ENCODE measurements around the gene HOXA9. TPM values are rescaled to one million over a fixed set of nuclear protein-coding genes. Genes with fewer than 3 reads are reported as not detected.

The HOXA9 gene
- total RNA-seq, 3 donors from 2014 or later, result 7.5 to 18.4 (median 9.0) TPM

DNA sequence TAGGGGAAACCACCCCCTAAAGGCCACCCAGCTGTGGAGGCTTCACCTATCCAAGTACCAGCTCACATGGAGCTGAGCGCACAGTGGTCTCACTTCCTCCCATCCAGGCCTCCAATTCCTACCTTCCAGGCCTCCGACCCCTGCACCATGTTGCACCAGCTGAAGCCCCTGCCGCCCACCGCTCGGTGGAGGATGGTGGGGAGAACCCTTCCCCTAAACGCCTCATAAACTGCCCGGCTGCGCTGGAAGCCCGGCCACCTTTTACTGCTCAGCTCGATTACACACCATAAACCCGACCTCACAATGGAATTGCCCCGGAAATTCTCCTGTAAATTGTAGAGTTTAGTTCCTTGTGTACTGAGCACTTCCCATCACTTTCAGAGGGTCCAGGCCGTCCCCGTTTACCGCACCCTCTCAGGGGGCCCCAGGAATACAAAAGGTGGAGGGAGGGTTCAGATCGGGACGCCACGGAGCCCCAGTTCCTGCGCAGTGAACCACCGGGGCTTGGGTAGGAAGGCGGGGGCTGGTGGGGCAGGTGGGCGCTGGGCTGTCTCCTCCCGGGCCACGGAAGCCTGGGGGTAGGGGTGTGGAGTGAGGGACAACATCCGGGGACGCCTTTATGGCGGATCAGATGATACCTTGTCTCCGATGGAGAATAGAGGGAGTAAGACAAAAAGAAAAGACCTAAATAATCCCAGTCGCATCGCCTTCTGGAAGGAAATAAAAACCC lies 7.5 kb downstream of the HOXA9 start:
- Histone ChIP-seq H3K4me3 (peak overlapping the region in 2 of 3 donors; percentile 65 to 93), H3K27me3 (peaks cover 5 to 37% of the 10 kb centered on the region in 2 donors), H3K27ac (peak overlapping the region; percentile 91 to 96), H3K4me1 (peaks cover 4 to 5% of the 10 kb centered on the region in 2 donors), H3K9me3 (no peaks in the 10 kb centered on the region), H3K36me3 (no peaks in the 10 kb centered on the region)
- DNase-seq (ENCODE audit: low spot score in 2 of 2), result peak in 1 of 2 donors; percentile 41
- TF ChIP-seq, protein P1, sequence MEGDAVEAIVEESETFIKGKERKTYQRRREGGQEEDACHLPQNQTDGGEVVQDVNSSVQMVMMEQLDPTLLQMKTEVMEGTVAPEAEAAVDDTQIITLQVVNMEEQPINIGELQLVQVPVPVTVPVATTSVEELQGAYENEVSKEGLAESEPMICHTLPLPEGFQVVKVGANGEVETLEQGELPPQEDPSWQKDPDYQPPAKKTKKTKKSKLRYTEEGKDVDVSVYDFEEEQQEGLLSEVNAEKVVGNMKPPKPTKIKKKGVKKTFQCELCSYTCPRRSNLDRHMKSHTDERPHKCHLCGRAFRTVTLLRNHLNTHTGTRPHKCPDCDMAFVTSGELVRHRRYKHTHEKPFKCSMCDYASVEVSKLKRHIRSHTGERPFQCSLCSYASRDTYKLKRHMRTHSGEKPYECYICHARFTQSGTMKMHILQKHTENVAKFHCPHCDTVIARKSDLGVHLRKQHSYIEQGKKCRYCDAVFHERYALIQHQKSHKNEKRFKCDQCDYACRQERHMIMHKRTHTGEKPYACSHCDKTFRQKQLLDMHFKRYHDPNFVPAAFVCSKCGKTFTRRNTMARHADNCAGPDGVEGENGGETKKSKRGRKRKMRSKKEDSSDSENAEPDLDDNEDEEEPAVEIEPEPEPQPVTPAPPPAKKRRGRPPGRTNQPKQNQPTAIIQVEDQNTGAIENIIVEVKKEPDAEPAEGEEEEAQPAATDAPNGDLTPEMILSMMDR (IDR thresholded peaks at IDR 0.05), result no peak
- TF ChIP-seq POLR2AphosphoS5 (IDR thresholded peaks at IDR 0.05) (no peak), POLR2A (IDR thresholded peaks at IDR 0.05) (no peak)
- intact Hi-C loops (cut with DNase I; ENCODE audit: low total_unique reads), result loop anchor here (10.0 kb wide), 1 partner anchor 953 kb away; the partner anchor contains the start of genes CBX3 and HNRNPA2B1

GRCh38 chr7:27156916-27157701 lies 8.2 kb downstream of the HOXA9 start:
- H3K4me3 ChIP-seq, result peak overlapping the region; percentile 65 to 93 (median 67)
- intact Hi-C loops (cut with DNase I; ENCODE audit: low total_unique reads), result loop anchor here (10.0 kb wide), 1 partner anchor 952 kb away; the partner anchor contains the start of genes CBX3 and HNRNPA2B1
- DNase-seq (ENCODE audit: low spot score in 2 of 2), result peak in 1 of 2 donors; percentile 50
- peaks cover 5 to 9% of the 10 kb centered on the region in 2 donors for H3K4me1 ChIP-seq
- TF ChIP-seq, protein P1 (IDR thresholded peaks at IDR 0.05), result no peak
- no peak for TF ChIP-seq POLR2A (IDR thresholded peaks at IDR 0.05)
- TF ChIP-seq POLR2AphosphoS5 (IDR thresholded peaks at IDR 0.05), result no peak
- no peaks in the 10 kb centered on the region for H3K36me3 ChIP-seq
- H3K27me3 ChIP-seq, result peaks cover 7 to 44% of the 10 kb centered on the region in 2 donors
- H3K27ac ChIP-seq, result peak overlapping the region; percentile 91 to 96
- H3K9me3 ChIP-seq, result no peaks in the 10 kb centered on the region

- intact Hi-C loops (cut with DNase I; ENCODE audit: low total_unique reads), result loop anchor here (10.0 kb wide), 1 partner anchor 952 kb away; the partner anchor contains the start of genes CBX3 and HNRNPA2B1
- Histone ChIP-seq H3K27me3 (peaks cover 7 to 45% of the 10 kb centered on the region in 2 donors), H3K4me1 (peaks cover 5 to 9% of the 10 kb centered on the region in 2 donors), H3K4me3 (peak within 1 kb of the TSS; percentile 65 to 93 (median 67)), H3K36me3 (no peaks in the 10 kb centered on the region), H3K27ac (peak within 1 kb of the TSS; percentile 91 to 96), H3K9me3 (no peaks in the 10 kb centered on the region)
- TF ChIP-seq POLR2A (IDR thresholded peaks at IDR 0.05) (no peak), POLR2AphosphoS5 (IDR thresholded peaks at IDR 0.05) (peak in 1 of 3 donors; percentile 12)
- DNase-seq (ENCODE audit: low spot score in 2 of 2), result peak; percentile 74 to 80
Observed at GRCh38 chr7:27156508-27156898, 8.8 kb downstream of the HOXA9 start, which contains the start of gene HOXA7. HOXA7 (minus strand) TSS chr7:27156675; CDS start chr7:27156545, 130 bp downstream.

DNA sequence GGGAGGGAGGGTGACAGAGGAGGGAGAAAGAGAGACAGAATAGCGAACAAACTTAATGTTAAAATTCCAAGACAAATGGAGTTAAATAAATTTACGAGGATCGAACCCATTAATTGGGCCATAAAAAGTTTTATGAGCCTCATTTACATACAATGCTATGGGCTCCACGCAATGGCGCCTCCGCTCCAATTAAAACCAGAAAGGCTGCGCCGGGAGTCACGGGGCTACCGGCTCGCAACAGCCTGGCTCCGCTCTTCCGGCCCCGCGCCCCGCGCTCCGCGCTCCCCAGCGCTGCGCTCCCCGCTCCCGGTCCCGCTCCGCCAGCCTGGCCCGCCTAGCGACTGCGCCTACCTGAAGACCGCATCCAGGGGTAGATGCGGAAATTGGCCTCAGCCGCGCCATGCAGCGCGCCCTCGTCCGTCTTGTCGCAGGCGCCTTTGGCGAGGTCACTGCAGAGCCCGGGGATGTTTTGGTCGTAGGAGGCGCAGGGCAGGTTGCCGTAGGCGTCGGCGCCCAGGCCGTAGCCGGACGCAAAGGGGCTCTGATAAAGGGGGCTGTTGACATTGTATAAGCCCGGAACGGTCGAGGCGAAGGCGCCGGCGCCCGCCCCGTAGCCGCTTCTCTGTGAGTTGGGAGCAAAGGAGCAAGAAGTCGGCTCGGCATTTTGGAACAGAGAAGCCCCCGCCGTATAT lies 9.4 kb downstream of the HOXA9 start:
- peak; percentile 19 to 49 for DNase-seq (ENCODE audit: low spot score in 2 of 2)
- intact Hi-C loops (cut with DNase I; ENCODE audit: low total_unique reads), result loop anchor here (10.0 kb wide), 1 partner anchor 951 kb away; the partner anchor contains the start of genes CBX3 and HNRNPA2B1
- Histone ChIP-seq H3K27me3 (peaks cover 7 to 45% of the 10 kb centered on the region in 2 donors), H3K9me3 (no peaks in the 10 kb centered on the region), H3K36me3 (no peaks in the 10 kb centered on the region), H3K4me1 (peaks cover 5 to 9% of the 10 kb centered on the region in 2 donors), H3K27ac (peak overlapping the region; percentile 91 to 96), H3K4me3 (peak overlapping the region; percentile 65 to 93 (median 67))
- TF ChIP-seq POLR2A (IDR thresholded peaks at IDR 0.05), result no peak
- TF ChIP-seq POLR2AphosphoS5 (IDR thresholded peaks at IDR 0.05), result peak in 2 of 3 donors; percentile 34 to 68

GRCh38 chr7:27154901-27155815 lies 10.2 kb downstream of the HOXA9 start:
- peak; percentile 47 to 51 for DNase-seq (ENCODE audit: low spot score in 2 of 2)
- peaks cover 7 to 45% of the 10 kb centered on the region in 2 donors for H3K27me3 ChIP-seq
- TF ChIP-seq, protein P1 (IDR thresholded peaks at IDR 0.05), result no peak
- no peak for TF ChIP-seq POLR2AphosphoS5 (IDR thresholded peaks at IDR 0.05)
- no peak for TF ChIP-seq POLR2A (IDR thresholded peaks at IDR 0.05)
- intact Hi-C loops (cut with DNase I; ENCODE audit: low total_unique reads), result loop anchor here (10.0 kb wide), 1 partner anchor 950 kb away; the partner anchor contains the start of genes CBX3 and HNRNPA2B1
- H3K4me3 ChIP-seq, result peak overlapping the region; percentile 65 to 93 (median 67)
- peak overlapping the region; percentile 91 to 96 for H3K27ac ChIP-seq
- H3K36me3 ChIP-seq, result no peaks in the 10 kb centered on the region
- peaks cover 5 to 9% of the 10 kb centered on the region in 2 donors for H3K4me1 ChIP-seq
- H3K9me3 ChIP-seq, result no peaks in the 10 kb centered on the region
